Right kidney (tissue), 9 donors: ENCODE measurements around the gene SMIM26.
"Not testable (repeated sequence)": the region's sequence is repeated elsewhere in the genome, so short reads cannot be mapped to it uniquely, and the experiment has no call there.

Experiments used
- DNase-seq: peaks from one replicate; pipeline ENCODE4 v3.0.0-alpha.2; 2016
- long read RNA-seq, 8 donors: transcript quantifications; one replicate each; lab custom pipeline, GENCODE V29; 2026

Gene SMIM26
- long read RNA-seq, donor 1, transcript SMIM26-202 (2 exons, 575 nt) = major isoform, 142 of 208 reads
- long read RNA-seq, donor 1, transcript SMIM26-201 (2 exons, 505 nt) = minor isoform, 66 of 208 reads
- long read RNA-seq, donor 1, partial matches to known transcripts = 0 of 208 reads
- long read RNA-seq, donor 1, other reads (novel, unspliced or antisense) = 0 of 208 reads
- long read RNA-seq, donor 2, transcript SMIM26-202 (2 exons, 575 nt) = major isoform, 71 of 94 reads
- long read RNA-seq, donor 2, transcript SMIM26-201 (2 exons, 505 nt) = minor isoform, 23 of 94 reads
- long read RNA-seq, donor 2, partial matches to known transcripts = 0 of 94 reads
- long read RNA-seq, donor 2, other reads (novel, unspliced or antisense) = 0 of 94 reads
- long read RNA-seq, donor 3, transcript SMIM26-201 (2 exons, 505 nt) = minor isoform, 14 of 52 reads
- long read RNA-seq, donor 3, transcript SMIM26-202 (2 exons, 575 nt) = major isoform, 37 of 52 reads
- long read RNA-seq, donor 3, partial matches to known transcripts = 0 of 52 reads
- long read RNA-seq, donor 3, other reads (novel, unspliced or antisense) = 0 of 52 reads
- long read RNA-seq, donor 4, transcript SMIM26-202 (2 exons, 575 nt) = major isoform, 68 of 97 reads
- long read RNA-seq, donor 4, transcript SMIM26-201 (2 exons, 505 nt) = minor isoform, 27 of 97 reads
- long read RNA-seq, donor 4, partial matches to known transcripts = 0 of 97 reads
- long read RNA-seq, donor 4, other reads (novel, unspliced or antisense) = 0 of 97 reads
- long read RNA-seq, donor 5, transcript SMIM26-201 (2 exons, 505 nt) = minor isoform, 36 of 125 reads
- long read RNA-seq, donor 5, transcript SMIM26-202 (2 exons, 575 nt) = major isoform, 88 of 125 reads
- long read RNA-seq, donor 5, partial matches to known transcripts = 0 of 125 reads
- long read RNA-seq, donor 5, other reads (novel, unspliced or antisense) = 0 of 125 reads
- long read RNA-seq, donor 6, transcript SMIM26-202 (2 exons, 575 nt) = major isoform, 73 of 123 reads
- long read RNA-seq, donor 6, transcript SMIM26-201 (2 exons, 505 nt) = minor isoform, 31 of 123 reads
- long read RNA-seq, donor 6, partial matches to known transcripts = 17 of 123 reads
- long read RNA-seq, donor 6, other reads (novel, unspliced or antisense) = 0 of 123 reads
- long read RNA-seq, donor 7, transcript SMIM26-201 (2 exons, 505 nt) = minor isoform, 42 of 140 reads
- long read RNA-seq, donor 7, transcript SMIM26-202 (2 exons, 575 nt) = major isoform, 98 of 140 reads
- long read RNA-seq, donor 7, partial matches to known transcripts = 0 of 140 reads
- long read RNA-seq, donor 7, other reads (novel, unspliced or antisense) = 0 of 140 reads
- long read RNA-seq, donor 8, transcript SMIM26-202 (2 exons, 575 nt) = major isoform, 81 of 126 reads
- long read RNA-seq, donor 8, transcript SMIM26-201 (2 exons, 505 nt) = minor isoform, 34 of 126 reads
- long read RNA-seq, donor 8, partial matches to known transcripts = 10 of 126 reads
- long read RNA-seq, donor 8, other reads (novel, unspliced or antisense) = 0 of 126 reads

GRCh38 chr20:18566892-18567738 is at the start of gene SMIM26:
Gene SMIM26 (plus strand): TSS chr20:18567432. CDS start chr20:18567479, 47 bp downstream.
- peak; percentile 89 for DNase-seq

- DNase-seq = not testable (repeated sequence)
Measured at GRCh38 chr20:18522066-18522465, 45.2 kb upstream of the SMIM26 start.

- DNase-seq = no peak
Measured at GRCh38 chr20:18523066-18523465, 44.2 kb upstream of the SMIM26 start.

- DNase-seq = no peak
Measured at GRCh38 chr20:18524646-18525045, 42.6 kb upstream of the SMIM26 start.

GRCh38 chr20:18526761-18527160 is 40.5 kb upstream of the SMIM26 start:
- not testable (repeated sequence) for DNase-seq

GRCh38 chr20:18527339-18527738 is 39.9 kb upstream of the SMIM26 start:
- DNase-seq = no peak

- DNase-seq = no peak
Measured at GRCh38 chr20:18527836-18528235, 39.4 kb upstream of the SMIM26 start.

- DNase-seq = no peak
Measured at GRCh38 chr20:18529041-18529440, 38.2 kb upstream of the SMIM26 start.

GRCh38 chr20:18532626-18533025 is 34.6 kb upstream of the SMIM26 start:
- DNase-seq = no peak

GRCh38 chr20:18533491-18533890 is 33.7 kb upstream of the SMIM26 start:
- DNase-seq = no peak

- DNase-seq = no peak
Measured at GRCh38 chr20:18533978-18534644, 33.1 kb upstream of the SMIM26 start.

GRCh38 chr20:18537651-18538050 is 29.6 kb upstream of the SMIM26 start:
- DNase-seq = no peak

GRCh38 chr20:18541741-18542140 is 25.5 kb upstream of the SMIM26 start:
- no peak for DNase-seq

- no peak for DNase-seq
Measured at GRCh38 chr20:18543216-18543615, 24.0 kb upstream of the SMIM26 start.

- DNase-seq = no peak
Measured at GRCh38 chr20:18543932-18544331, 23.3 kb upstream of the SMIM26 start.

- no peak for DNase-seq
Measured at GRCh38 chr20:18545566-18545965, 21.7 kb upstream of the SMIM26 start.

GRCh38 chr20:18548465-18548864 is 18.8 kb upstream of the SMIM26 start:
- no peak for DNase-seq

- no peak for DNase-seq
Measured at GRCh38 chr20:18553746-18554145, 13.5 kb upstream of the SMIM26 start.

- no peak for DNase-seq
Measured at GRCh38 chr20:18567739-18568091, 483 bp downstream of the SMIM26 start.

- DNase-seq = no peak
Measured at GRCh38 chr20:18571009-18571408, 3.8 kb downstream of the SMIM26 start.
